Testis (tissue), 3 donors: Measurements from ENCODE around the gene KCNH2. TPM values are rescaled to one million over a fixed set of nuclear protein-coding genes. Genes with fewer than 3 reads are reported as not detected.

Experiments
- DNase-seq: peaks from one replicate; pipeline ENCODE4 v3.0.0-alpha.2; 2019
- H3K27ac ChIP-seq, 2 donors: fragments of 200-600 bp; sonication (generic); one replicate each; pipeline ENCODE4 v1.5.1; 2019
- H3K27me3 ChIP-seq: fragments of 200-600 bp; sonication (generic); one replicate; pipeline ENCODE4 v1.5.1; 2019
- H3K36me3 ChIP-seq: fragments of 200-600 bp; sonication (generic); one replicate; pipeline ENCODE4 v1.5.1; 2017; ENCODE audit warnings: low read depth; ENCODE audit errors: missing control alignments
- H3K4me1 ChIP-seq: fragments of 200-600 bp; sonication (generic); one replicate; pipeline ENCODE4 v1.5.1; 2019
- H3K4me3 ChIP-seq, 2 donors: fragments of 200-600 bp; sonication (generic); one replicate each; pipeline ENCODE4 v1.5.1; 2017 to 2019
- H3K9me3 ChIP-seq: fragments of 200-600 bp; sonication (generic); one replicate; pipeline ENCODE4 v1.5.1; 2017
- CTCF ChIP-seq, 3 experiments: fragments of 450-650 bp in 2 of 3; fragments of 200-600 bp in 1 of 3; sonication (generic) in 1 of 3; IDR thresholded peaks; one replicate each; pipeline ENCODE4 v1.5.1; 2016 to 2019; ENCODE audit warnings: antibody characterized with exemption in 3 of 3, mild to moderate bottlenecking in 2 of 3, moderate library complexity in 1 of 3
- POLR2A ChIP-seq: fragments of 450-650 bp; IDR thresholded peaks from one replicate; pipeline ENCODE4 v1.6.1; 2017; ENCODE audit warnings: antibody characterized with exemption, mild to moderate bottlenecking, moderate library complexity
- WGBS, 2 donors: methylation state at CpG; one replicate each; pipeline ENCODE4 v1.1.5; 2018; 5-methylcytosine and 5-hydroxymethylcytosine counted together
- intact Hi-C: fragments of 100-400 bp; cut with DNase I; formaldehyde crosslinking; loops from one replicate; pipeline ENCODE4 v1.15.1; 2023; ENCODE audit warnings: low total_unique reads
- polyA plus RNA-seq: library from polyadenylated mRNA; stranded (reverse); fragments of 350-450 nt; fragmentation: Illumina TruSeq; extraction: RNeasy Lipid Tissue Mini Kit (QIAGEN cat#74804); gene quantifications from one replicate; pipeline ENCODE4 v1.2.3, GENCODE V29; 2014; ENCODE audit warnings: low read depth, low replicate concordance; ENCODE audit not compliant: insufficient read depth
- total RNA-seq, 2 donors: library from RNA; depleted of rRNA; stranded (reverse); fragments of >200 nt; gene quantifications; one replicate each; pipeline ENCODE4 v1.2.3, GENCODE V29; 2016

KCNH2 gene
- total and polyA plus RNA-seq, 3 donors from 2014 or later, result 82.5 to 247 (median 230) TPM

GRCh38 chr7:150982351-150982750 is 4.2 kb upstream of the KCNH2 start:
- Histone ChIP-seq H3K9me3 (no peaks in the 10 kb centered on the region), H3K27ac (no peak overlapping the region), H3K4me3 (no peak overlapping the region), H3K4me1 (peaks cover 12% of the 10 kb centered on the region), H3K36me3 (no peaks in the 10 kb centered on the region), H3K27me3 (no peaks in the 10 kb centered on the region)
- intact Hi-C loops, result no loop called here
- WGBS, 2 donors, result 13 to 30% methylated on average over 2 to 3 of the region's 3 CpGs
- peak; percentile 52 for DNase-seq
- TF ChIP-seq CTCF (IDR thresholded peaks at IDR 0.05) (no peak), POLR2A (no peak)

GRCh38 chr7:150981644-150982043 is 3.5 kb upstream of the KCNH2 start:
- DNase-seq, result no peak
- no peak for TF ChIP-seq POLR2A
- no peak overlapping the region for H3K27ac ChIP-seq
- WGBS, 2 donors, result 42 to 57% methylated on average over 6 of the region's 6 CpGs
- peaks cover 19% of the 10 kb centered on the region for H3K4me1 ChIP-seq
- no peaks in the 10 kb centered on the region for H3K9me3 ChIP-seq
- H3K36me3 ChIP-seq, result no peaks in the 10 kb centered on the region
- H3K27me3 ChIP-seq, result no peaks in the 10 kb centered on the region
- intact Hi-C loops, result no loop called here
- no peak overlapping the region for H3K4me3 ChIP-seq

- intact Hi-C loops, result no loop called here
- no peak for TF ChIP-seq POLR2A
- no peak for TF ChIP-seq CTCF (IDR thresholded peaks at IDR 0.05)
- WGBS, 2 donors, result 28 to 55% methylated on average over 2 of the region's 2 CpGs
- Histone ChIP-seq H3K27ac (peak overlapping the region in 1 of 2 donors; percentile 14), H3K4me3 (no peak overlapping the region), H3K9me3 (no peaks in the 10 kb centered on the region), H3K4me1 (peaks cover 28% of the 10 kb centered on the region), H3K27me3 (no peaks in the 10 kb centered on the region), H3K36me3 (no peaks in the 10 kb centered on the region)
- DNase-seq, result no peak
Measured at GRCh38 chr7:150980663-150981062, 2.5 kb upstream of the KCNH2 start.

- DNase-seq, result no peak
- Histone ChIP-seq H3K27me3 (no peaks in the 10 kb centered on the region), H3K9me3 (no peaks in the 10 kb centered on the region), H3K36me3 (no peaks in the 10 kb centered on the region), H3K4me3 (no peak overlapping the region), H3K4me1 (peaks cover 34% of the 10 kb centered on the region), H3K27ac (peak overlapping the region; percentile 19 to 83)
- TF ChIP-seq POLR2A (no peak), CTCF (IDR thresholded peaks at IDR 0.05) (no peak)
- intact Hi-C loops, result no loop called here
- 42 to 48% methylated on average over 4 to 7 of the region's 7 CpGs for WGBS, 2 donors
Measured at GRCh38 chr7:150979713-150980390, 1.7 kb upstream of the KCNH2 start.

GRCh38 chr7:150977382-150978125 is 567 bp downstream of the KCNH2 start:
- H3K4me3 ChIP-seq, result peak overlapping the region; percentile 57 to 67
- DNase-seq, result no peak

More at GRCh38 chr7:150977382-150978125, 567 bp downstream of the KCNH2 start:
- peaks cover 47% of the 10 kb centered on the region for H3K4me1 ChIP-seq
- H3K36me3 ChIP-seq, result no peaks in the 10 kb centered on the region
- H3K27ac ChIP-seq, result peak overlapping the region; percentile 83
- WGBS, 2 donors, result 2 to 4% methylated on average over 19 of the region's 62 CpGs
- no peaks in the 10 kb centered on the region for H3K9me3 ChIP-seq
- intact Hi-C loops, result no loop called here
- TF ChIP-seq POLR2A, result no peak
- no peak for TF ChIP-seq CTCF (IDR thresholded peaks at IDR 0.05)
- H3K27me3 ChIP-seq, result no peaks in the 10 kb centered on the region
